ENCODE results near the gene AGPAT2.
A peak's percentile ranks its signal among the peaks of the same experiment; 100 is the strongest.

The AGPAT2 gene

DNA sequence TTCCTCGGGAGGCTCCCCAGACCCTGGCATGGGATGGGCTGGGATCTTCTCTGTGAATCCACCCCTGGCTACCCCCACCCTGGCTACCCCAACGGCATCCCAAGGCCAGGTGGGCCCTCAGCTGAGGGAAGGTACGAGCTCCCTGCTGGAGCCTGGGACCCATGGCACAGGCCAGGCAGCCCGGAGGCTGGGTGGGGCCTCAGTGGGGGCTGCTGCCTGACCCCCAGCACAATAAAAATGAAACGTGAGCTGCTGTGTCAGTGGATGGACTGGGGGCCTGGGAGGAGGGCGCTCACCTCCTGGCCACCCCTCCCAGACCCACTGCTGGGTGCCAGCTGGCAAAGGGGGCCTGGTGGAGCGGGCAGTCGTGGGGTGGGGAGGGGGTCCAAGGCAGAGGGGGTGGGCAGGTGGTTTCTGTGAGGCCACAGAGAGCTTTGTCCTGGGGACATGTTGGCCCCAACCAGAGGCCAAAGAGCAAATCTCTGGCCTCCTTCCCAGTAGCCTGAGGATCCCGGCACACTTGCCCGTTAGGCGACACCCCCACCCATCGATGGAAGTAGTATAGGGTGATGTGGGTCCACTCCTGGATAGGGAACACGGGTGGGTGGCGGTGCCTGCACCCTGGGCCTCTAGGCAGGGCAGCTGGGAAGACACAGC is 14.7 kb downstream of the AGPAT2 start:
- DNase-seq, result no peak

DNA sequence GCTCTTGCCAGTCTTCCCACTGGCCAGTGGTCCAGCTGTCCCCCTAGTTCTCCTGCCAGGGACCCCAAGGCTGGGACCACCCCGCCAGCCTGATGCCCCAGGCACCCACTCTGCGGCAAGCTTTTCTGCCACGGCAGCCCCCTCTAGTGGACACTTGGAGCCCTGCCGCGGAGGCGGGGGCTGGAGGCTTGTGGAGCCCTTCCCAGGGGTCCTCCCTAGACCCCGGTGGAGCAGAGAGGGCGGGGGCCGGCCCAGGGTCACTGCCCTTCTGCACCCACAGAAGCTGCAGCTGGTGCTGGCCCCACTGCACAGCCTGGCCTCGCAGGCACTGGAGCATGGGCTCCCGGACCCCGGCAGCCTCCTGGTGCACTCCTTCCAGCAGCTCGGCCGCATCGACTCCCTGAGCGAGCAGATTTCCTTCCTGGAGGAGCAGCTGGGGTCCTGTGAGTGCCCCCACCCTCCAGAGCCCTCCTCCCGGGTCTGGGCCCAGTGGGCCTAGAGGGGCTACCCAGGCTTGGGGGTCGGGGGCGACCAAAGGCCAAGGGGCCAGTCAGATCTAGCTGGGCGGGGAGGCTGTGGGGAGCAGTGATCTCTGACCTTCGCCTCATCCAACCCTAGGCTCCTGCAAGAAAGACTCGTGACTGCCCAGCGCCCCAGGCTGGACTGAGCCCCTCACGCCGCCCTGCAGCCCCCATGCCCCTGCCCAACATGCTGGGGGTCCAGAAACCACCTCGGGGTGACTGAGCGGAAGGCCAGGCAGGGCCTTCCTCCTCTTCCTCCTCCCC is 15.4 kb downstream of the AGPAT2 start:
- peak; percentile 48 for DNase-seq

DNA sequence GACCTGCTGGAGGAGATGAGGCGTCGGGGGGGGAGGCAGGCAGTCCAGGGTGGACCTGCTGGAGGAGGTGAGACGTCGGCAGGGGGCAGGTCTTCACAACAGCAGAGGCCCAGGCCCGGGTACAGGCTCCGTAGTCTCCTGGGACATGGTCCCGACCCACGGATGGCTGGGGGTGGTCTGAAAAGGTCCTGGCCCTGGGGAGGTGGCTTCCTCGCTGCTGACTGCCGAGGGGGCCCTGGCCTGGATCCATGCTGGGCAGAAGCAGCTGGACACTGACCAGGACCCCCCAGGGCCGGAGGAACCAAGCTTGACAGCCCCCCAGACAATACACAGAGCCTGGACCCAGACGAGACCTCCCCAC is 16.0 kb downstream of the AGPAT2 start:
- no peak for DNase-seq

DNA sequence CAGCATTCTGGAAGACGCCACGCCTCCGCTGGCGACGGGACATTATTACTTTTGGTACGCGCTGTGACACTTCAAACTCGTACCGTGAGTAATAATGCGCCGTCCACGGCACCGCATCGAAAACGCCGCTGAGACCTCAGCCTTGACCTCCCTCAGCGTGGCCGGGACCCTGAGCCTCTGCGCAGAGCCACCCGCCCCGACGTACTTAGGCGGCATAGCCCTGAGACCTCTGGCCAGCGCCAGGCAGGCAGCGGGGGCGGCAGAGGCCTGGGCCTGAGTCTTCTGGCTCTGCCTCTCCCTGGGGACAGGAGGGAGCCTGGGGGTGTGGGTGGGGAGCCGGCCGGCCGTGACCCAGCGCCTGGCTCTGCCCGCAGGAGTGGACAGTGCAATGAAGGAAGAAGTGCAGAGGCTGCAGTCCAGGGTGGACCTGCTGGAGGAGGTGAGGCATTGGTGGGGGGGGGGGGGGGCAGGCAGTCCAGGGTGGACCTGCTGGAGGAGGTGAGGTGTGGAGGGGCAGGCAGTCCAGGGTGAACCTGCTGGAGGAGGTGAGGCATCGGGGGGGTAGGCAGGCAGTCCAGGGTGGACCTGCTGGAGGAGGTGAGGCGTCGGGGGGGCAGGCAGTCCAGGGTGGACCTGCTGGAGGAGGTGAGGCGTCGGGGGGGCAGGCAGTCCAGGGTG is 16.5 kb downstream of the AGPAT2 start:
- DNase-seq, result no peak

DNA sequence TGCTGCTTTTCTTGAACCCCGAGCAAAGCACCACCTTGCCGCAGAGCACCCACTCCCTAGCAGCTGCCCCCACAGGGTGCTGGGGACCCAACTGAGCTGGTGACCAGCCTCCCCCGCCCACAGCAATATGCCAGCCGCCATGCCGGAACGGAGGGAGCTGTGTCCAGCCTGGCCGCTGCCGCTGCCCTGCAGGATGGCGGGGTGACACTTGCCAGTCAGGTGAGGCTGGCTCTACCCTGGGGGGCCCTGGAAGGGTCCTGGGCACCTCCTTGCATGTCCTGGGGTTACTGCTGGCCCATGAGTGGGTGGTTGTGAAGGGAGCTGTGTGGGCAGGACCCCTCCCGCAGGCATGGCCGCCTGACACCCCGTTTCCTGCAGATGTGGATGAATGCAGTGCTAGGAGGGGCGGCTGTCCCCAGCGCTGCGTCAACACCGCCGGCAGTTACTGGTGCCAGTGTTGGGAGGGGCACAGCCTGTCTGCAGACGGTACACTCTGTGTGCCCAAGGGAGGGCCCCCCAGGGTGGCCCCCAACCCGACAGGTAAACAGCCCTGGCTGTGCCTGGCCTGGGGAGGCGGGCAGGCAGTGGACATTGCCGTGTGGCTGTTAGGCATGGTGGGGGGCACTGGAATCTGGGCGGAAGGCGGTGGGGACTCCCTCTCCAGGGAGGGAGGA is 17.3 kb downstream of the AGPAT2 start:
- DNase-seq, result no peak

DNA sequence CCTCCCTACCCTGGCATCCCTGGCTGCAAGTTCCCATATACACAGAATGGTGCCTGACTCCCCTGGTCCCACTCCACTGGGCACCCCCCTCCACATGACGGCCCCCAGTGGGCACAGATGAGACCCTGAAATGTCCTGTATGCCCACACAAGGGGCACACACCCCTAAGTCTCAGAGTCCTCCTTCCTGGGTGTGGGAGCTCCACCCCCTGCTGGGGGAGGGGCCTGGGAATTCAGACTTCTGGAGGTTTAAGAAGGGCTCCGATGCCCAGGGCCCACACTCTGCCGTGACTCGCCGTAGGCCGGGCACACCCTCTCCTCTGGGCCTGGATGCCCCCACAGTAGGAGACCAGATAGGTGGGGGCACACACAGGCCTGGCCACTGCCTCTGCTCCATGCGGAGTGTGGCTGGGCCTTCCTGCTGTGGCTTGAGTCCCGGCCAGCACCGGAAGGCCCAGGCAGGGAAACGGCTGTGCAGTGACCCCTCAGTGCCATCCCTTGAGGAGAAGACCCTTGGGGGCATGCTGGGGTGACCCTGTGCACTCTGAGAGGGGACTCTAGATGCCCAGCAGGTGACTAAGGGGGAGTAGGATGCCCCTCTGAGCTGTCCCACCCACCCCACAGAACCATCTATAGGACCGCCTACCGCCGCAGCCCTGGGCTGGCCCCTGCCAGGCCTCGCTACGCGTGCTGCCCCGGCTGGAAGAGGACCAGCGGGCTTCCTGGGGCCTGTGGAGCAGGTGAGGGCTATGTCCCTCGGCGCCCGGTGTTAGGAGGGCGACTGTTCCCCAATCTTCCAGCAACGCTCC is 18.1 kb downstream of the AGPAT2 start:
- no peak for DNase-seq

DNA sequence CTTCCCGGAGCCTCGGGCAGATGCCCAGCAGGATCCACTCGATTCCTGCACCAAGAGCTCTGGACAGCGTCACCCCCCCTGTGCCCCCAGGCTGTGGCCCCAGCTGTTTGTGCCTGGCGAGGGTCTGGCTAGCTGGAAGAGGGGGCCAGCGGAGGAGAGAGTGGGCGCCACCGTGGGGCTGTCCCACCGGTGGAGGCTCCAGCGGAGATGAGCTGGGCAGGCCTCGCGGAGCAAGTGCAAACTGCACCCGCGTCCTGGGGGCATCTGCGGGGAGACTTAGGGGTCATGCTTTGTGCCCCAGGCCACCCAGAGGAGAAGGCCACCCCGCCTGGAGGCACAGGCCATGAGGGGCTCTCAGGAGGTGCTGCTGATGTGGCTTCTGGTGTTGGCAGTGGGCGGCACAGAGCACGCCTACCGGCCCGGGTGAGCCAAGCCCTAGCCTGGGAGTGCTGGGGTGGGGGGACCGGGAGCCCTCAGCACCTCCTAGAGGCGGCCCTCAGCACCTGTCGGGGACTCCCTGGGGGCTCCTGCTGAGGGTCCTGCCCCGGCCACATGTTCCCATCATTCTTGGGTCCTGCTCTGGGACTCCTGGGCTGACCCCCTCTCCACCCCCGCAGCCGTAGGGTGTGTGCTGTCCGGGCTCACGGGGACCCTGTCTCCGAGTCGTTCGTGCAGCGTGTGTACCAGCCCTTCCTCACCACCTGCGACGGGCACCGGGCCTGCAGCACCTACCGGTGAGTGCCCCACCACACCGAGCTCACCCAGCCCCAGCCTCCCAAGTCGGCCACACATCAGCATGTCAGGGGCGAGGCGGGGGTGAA is 19.1 kb downstream of the AGPAT2 start:
- DNase-seq, result no peak

DNA sequence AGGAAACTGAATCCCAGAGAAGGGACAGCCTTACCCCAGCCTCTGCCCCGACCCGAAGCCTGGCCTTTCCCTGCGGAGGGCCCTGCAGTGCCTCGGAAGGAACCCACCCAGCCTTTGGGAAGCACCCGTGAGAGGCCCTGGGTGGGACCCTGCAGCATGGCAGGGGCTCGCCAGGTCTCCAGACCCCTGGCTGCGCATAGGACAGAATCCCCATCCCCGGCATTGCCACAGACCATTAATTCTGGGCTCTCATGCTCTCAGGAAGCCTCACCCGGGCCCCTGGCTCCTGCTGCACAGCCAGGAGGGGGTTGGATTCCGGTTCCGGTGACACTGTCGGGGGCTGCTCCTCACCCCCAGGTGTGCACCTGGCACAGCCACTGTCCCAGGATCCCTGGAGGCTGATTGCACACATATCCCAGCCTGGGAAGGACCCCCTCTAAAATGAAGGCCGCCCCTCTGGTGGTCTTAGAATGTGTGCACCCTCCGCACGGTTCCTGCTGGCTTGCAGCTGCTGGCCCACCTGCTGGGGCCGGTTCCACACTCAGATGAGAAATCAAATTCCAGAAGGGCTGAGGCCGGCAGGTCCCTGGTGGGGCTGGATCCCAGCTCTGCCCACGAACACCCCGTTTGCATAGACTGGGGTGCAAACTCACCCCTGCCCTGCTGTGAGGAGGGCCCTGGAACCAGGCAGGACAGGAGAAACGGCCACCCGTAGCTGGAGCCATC is 19.9 kb downstream of the AGPAT2 start:
- no peak for DNase-seq

DNA sequence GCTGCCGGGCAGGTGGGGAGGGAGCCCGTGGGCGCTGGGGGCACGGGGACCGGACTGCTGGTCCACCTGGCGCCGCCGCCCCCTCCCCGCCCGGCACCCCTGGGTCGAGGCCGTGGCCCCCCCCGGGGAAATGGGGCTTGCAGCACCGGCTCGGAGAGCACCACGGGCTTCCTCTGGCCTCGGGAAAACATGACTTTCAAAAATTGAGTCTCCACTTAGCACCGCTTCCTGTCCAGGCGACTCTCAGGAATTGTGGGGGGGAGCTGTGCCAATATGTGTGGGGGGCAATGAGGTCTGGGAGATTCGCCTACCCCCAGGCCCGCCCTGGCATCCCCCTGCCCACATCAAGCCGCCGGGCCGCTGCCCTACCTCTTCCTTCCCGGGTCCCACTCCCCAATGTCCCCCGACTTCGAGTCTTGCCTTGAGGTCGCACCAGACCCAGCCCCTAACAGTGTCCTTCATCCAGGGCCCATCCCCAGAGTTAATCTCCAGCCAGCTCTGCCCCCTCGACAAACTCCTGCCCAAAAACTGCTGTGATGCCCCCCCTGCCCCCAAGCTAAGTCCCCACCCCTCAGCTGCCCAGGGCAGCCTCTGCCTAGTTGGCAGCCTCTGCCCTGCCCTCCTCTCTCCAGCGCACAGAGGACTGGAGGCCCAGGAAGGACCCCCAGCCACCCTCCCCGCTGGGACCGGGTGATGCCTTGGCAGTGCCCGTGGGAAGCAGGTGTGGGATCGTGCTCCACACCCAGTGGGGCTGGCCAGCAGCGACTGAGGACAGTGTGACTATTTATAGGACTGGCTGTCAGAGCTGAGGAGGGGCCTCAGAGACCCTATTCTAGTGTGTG is 20.7 kb downstream of the AGPAT2 start:
- DNase-seq, result no peak

DNA sequence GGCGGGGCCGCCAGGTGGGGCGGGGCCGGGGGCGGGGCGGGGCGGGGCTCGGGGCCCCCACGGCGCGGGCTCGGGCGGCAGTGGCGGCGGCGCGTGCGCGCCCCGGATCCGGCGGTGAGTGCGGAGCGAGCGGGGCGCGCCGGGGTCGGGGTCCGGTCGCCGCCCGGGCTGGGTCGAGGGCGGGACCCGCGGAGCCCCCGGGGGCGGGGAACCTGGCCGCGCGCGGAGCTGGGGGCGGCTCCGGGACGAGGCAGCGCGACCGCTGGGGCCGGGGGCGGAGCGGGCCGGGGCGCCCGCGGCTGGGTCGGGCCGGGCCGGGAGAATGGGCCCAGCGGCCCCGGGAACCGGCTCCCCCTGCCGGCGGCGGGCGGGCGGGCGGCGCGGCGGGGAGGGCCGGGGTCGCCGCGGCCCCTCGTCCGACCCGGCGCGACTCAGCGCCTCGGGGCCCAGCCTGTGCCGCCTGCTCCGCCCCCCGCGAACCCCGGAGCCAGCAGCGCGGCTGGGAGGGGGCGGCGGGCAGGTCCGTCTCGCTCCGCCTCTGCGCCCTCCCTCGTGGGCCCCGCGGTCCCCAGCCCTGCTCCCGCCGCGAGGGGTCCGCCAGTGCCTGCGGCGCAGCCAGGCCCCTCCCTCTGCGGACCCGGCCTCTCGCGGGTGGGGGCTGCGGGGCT is 21.4 kb downstream of the AGPAT2 start:
- DNase-seq, result no peak

DNA sequence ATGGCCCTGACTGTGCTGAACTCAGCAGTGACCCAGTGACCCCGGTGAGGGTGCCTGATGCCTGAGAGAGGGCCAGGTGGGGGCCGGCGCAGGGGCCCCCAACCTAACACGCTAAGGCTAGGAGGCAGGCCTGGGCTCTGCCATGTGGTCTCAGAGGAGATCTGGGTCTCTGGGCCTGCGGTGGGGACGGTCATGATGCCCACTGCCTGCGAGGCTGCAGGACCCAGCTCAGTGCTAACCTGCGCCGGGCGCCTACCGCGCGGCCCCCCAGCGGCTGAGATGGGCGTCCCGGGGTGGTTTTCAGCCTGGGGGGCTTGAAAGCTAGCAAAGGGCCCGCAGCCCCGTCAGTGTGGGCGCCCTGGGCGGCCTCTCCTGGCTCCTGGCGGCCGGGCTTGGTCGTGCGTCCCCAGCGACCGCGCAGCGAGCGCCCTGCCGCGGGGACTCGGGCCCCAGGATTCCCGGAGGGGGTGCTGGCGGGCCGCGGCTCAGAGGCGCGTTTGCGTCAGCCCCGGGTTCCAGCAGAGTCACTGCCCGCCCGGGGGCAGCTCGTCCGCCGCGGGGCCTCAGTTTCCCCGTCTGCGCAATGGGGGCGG is 22.1 kb downstream of the AGPAT2 start:
- peak; percentile 39 for DNase-seq

DNA sequence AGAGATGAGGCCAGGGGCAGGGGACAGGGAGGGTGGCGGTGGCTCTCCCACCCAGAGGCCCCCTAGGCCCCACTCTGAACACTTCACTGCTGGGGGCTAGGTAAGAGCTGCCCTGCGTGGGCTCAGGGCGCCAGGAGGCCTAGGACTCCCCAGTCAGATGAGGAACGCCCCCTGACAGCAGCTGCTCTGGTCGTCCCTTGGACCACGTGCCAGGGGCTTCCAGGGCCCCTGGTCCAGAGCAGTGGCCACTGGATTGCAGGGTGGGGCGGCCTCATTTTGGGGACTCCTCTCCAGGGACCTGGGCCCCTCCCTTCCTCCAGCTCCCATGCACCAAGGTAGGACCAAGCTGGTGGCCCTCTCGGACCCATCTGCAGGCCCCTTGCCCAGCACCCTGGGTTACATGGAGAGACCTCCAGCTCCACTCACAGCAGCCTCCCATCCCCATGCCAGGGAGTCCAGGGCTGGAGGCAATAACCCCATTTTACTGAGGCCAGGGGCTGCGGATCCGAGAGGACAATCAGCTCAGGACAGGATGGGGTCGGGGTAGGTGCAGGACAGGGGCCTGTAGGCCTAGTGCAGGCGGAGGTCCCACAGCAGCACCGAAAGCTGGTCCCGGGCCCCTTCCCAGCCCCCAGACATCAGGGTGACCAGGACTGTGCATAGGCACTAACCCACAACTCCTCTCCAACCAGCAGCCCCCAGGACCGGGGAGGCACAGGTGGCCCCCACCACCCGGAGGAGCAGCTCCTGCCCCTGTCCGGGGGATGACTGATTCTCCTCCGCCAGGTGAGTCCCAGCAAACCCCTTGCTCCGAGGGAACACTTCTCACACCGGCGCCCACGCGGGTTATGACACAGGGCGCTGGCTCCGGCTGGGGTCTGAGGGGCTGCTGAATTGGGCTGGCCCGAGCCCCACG is 23.0 kb downstream of the AGPAT2 start:
- no peak for DNase-seq

DNA sequence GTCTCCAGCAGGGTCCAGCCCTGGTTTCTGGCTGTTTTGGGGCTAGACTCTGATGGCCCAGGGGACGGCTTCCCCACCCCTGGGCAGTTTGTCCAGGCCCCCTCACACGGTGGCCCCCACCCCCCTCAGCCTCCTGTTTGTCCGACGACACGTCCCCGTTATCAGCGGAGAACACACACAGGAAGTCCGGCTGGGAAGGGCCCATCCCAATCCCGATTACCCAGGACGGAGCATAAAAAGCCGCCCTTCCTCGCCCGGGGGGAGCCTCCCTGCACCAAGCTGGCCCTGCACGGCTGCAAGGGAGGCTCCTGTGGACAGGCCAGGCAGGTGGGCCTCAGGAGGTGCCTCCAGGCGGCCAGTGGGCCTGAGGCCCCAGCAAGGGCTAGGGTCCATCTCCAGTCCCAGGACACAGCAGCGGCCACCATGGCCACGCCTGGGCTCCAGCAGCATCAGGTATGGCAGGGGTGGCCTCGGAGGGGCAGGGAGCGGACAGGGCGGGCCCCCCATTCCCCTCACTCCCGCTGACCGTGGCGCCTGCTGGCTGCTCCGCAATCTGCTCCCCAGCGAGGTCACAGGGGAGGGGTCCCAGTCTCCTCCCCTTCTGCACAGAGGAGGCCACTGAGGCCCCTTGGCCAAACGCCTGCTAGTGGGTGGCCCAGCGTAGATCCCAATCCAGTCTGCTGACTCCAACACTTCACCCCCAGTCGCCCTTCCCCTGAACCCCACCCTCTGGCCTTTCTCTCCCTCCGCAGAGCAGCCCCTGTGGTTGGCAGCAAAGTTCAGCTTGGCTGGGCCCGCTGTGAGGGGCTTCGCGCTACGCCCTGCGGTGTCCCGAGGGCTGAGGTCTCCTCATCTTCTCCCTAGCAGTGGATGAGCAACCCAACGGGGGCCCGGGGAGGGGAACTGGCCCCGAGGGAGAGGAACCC is 24.3 kb downstream of the AGPAT2 start, which contains the start of gene EGFL7:
Gene EGFL7, plus strand, starts transcription at position 261 of the 926 bp plus-strand sequence. CDS start 5,367 bp downstream, outside the sequence.
- no peak for DNase-seq

DNA sequence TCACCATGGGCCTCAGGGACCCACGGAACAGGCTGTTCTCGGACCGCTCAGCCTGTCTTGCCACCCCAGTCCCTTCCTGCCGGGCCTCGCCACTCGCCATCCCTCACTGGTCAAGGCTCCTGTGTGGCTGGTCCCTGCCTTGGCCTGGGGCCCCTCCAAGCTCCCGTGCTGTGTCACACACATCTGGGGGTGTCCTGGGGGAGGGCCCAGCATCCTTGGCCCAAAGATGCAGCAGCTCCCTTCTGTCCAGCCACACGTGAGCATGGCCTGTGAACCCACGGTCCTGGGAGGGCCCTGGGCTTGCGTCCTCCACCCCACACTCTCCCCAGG is 25.0 kb downstream of the AGPAT2 start:
- DNase-seq, result no peak

DNA sequence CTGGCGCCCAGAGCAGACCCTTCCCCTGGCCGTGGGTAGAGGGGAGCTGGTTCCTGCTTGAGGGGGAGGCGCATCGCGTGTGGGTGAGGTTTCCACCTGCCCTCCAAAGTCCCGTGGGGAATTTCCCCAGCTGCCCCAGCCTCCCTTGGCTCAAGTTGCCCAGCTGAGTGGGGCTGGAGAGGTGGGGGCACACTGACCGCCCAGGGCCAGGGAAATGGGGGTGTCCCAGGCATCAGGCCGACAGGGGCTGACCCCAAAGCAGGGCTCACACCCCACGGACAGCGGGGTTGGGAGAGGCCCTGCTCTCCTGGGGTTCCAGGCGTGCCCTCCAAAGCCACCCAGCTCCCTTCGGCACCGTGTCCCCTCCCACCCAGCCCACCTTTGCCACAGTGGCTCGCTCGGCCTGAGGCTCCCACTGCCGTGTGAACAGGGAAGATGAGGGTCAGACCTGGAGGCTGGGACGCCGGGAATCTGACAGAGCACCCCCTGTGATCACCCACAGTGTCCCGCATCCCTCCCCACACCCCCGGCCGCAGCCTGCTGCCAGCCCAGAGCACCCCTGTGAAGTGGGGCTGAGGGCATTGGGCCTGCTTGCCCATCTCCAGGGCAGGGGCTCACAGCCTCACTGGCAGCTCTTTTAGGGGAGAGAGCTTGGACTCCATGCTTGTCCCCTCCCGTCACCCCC is 25.5 kb downstream of the AGPAT2 start:
- no peak for DNase-seq

DNA sequence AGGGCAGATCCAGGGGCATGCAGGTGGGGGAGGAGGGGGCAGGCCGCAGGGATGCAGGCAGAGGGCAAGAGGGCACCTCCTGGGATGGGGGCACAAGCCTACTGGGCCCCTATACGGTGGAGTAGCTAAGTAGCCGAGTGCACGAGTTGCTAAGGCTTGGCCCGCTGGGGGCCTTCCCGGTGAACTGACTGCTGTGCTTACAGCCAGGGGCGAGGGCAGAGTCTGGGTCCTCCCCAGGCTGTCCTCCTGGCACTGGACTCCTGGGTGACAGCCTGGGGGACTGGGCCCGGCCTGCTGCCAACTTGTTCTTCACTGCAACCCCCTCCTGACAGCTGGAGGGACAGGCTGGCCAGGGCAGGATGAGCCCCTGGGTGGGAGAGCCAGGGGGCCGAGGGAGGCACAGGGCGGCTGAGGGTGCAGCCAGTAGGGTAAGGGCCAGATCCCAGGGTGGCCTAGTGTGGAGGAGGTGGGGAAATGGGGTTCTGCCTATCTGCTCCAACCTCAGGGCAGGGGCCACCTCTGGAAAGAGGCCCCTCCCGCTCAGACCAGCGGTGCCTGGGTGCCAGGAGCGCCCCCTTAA is 26.2 kb downstream of the AGPAT2 start:
- DNase-seq, result no peak
